ENCODE results near the gene SLC39A7.

- TF ChIP-seq, protein P1, sequence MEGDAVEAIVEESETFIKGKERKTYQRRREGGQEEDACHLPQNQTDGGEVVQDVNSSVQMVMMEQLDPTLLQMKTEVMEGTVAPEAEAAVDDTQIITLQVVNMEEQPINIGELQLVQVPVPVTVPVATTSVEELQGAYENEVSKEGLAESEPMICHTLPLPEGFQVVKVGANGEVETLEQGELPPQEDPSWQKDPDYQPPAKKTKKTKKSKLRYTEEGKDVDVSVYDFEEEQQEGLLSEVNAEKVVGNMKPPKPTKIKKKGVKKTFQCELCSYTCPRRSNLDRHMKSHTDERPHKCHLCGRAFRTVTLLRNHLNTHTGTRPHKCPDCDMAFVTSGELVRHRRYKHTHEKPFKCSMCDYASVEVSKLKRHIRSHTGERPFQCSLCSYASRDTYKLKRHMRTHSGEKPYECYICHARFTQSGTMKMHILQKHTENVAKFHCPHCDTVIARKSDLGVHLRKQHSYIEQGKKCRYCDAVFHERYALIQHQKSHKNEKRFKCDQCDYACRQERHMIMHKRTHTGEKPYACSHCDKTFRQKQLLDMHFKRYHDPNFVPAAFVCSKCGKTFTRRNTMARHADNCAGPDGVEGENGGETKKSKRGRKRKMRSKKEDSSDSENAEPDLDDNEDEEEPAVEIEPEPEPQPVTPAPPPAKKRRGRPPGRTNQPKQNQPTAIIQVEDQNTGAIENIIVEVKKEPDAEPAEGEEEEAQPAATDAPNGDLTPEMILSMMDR (IDR thresholded peaks at IDR 0.05) = no peak
- no peak for TF ChIP-seq POLR2A (IDR thresholded peaks at IDR 0.05)
Observed at GRCh38 chr6:33250731-33251130, 50.1 kb downstream of the SLC39A7 start.

Measured in thyroid gland (tissue), 4 donors.